ENCODE measurements around the gene CARD14. TPM values are rescaled to one million over a fixed set of nuclear protein-coding genes. Genes with fewer than 3 reads are reported as not detected.

Gene CARD14
- total and polyA plus RNA-seq, 5 donors from 2014 or later, result 0.12 to 0.48 TPM; not detected in 3

GRCh38 chr17:80142929-80143328, 26.9 kb upstream of the CARD14 start:
- no peak overlapping the region for H3K27ac ChIP-seq (ENCODE audit: insufficient read depth, low read length, poor library complexity, severe bottlenecking)
- H3K27me3 ChIP-seq (ENCODE audit: control insufficient read depth, insufficient read depth, low read length), result no peaks in the 10 kb centered on the region
- no peaks in the 10 kb centered on the region for H3K9me3 ChIP-seq (ENCODE audit: control insufficient read depth in 2 of 2, low read length in 2 of 2)
- no peaks in the 10 kb centered on the region for H3K9me3 Mint-ChIP-seq
- H3K27ac Mint-ChIP-seq, result no peak overlapping the region
- H3K36me3 Mint-ChIP-seq, result peaks cover 36% of the 10 kb centered on the region
- H3K4me3 ChIP-seq (ENCODE audit: low read depth, low read length), result no peak overlapping the region
- H3K4me1 Mint-ChIP-seq, result peaks cover 14 to 35% (median 25%) of the 10 kb centered on the region in 4 donors
- peaks cover 27% of the 10 kb centered on the region for H3K4me1 ChIP-seq (ENCODE audit: control insufficient read depth, insufficient read depth, low read length, poor library complexity, severe bottlenecking)
- DNase-seq (no peak), ATAC-seq (ENCODE audit: low read depth in 2 of 2) (no peak)
- H3K36me3 ChIP-seq (ENCODE audit: control insufficient read depth, insufficient read depth, low read length), result peaks cover 65% of the 10 kb centered on the region
- no peaks in the 10 kb centered on the region for H3K27me3 Mint-ChIP-seq
- H3K4me3 Mint-ChIP-seq, result no peak overlapping the region

GRCh38 chr17:80145076-80146075, 24.5 kb upstream of the CARD14 start:
- H3K27ac Mint-ChIP-seq, result peak overlapping the region; percentile 22 to 100 (median 87)
- DNase-seq (peak in 1 of 3 donors; percentile 62), ATAC-seq (ENCODE audit: low read depth in 2 of 2) (no peak)
- Histone ChIP-seq H3K27me3 (ENCODE audit: control insufficient read depth, insufficient read depth, low read length) (no peaks in the 10 kb centered on the region), H3K4me1 (ENCODE audit: control insufficient read depth, insufficient read depth, low read length, poor library complexity, severe bottlenecking) (peaks cover 33% of the 10 kb centered on the region), H3K4me3 (ENCODE audit: low read depth, low read length) (peak overlapping the region; percentile 87), H3K9me3 (ENCODE audit: control insufficient read depth in 2 of 2, low read length in 2 of 2) (no peaks in the 10 kb centered on the region), H3K36me3 (ENCODE audit: control insufficient read depth, insufficient read depth, low read length) (peaks cover 41% of the 10 kb centered on the region), H3K27ac (ENCODE audit: insufficient read depth, low read length, poor library complexity, severe bottlenecking) (no peak overlapping the region)
- peak overlapping the region; percentile 83 to 98 (median 89) for H3K4me3 Mint-ChIP-seq
- H3K36me3 Mint-ChIP-seq, result peaks cover 17% of the 10 kb centered on the region
- no peaks in the 10 kb centered on the region for H3K9me3 Mint-ChIP-seq
- H3K27me3 Mint-ChIP-seq, result no peaks in the 10 kb centered on the region
- peaks cover 14 to 50% (median 26%) of the 10 kb centered on the region in 4 donors for H3K4me1 Mint-ChIP-seq

- DNase-seq (peak in 2 of 3 donors; percentile 28 to 58), ATAC-seq (ENCODE audit: low read depth in 2 of 2) (peak in 1 of 2 donors; percentile 0)
- Mint-ChIP-seq H3K27ac (peak overlapping the region; percentile 99 to 100 (median 100)), H3K4me3 (peak overlapping the region; percentile 98 to 99 (median 98)), H3K27me3 (no peaks in the 10 kb centered on the region), H3K9me3 (no peaks in the 10 kb centered on the region), H3K36me3 (peaks cover 11% of the 10 kb centered on the region), H3K4me1 (peaks cover 14 to 53% (median 25%) of the 10 kb centered on the region in 4 donors)
- Histone ChIP-seq H3K4me1 (ENCODE audit: control insufficient read depth, insufficient read depth, low read length, poor library complexity, severe bottlenecking) (peaks cover 33% of the 10 kb centered on the region), H3K27ac (ENCODE audit: insufficient read depth, low read length, poor library complexity, severe bottlenecking) (peak overlapping the region; percentile 91), H3K4me3 (ENCODE audit: low read depth, low read length) (peak overlapping the region; percentile 87), H3K9me3 (ENCODE audit: control insufficient read depth in 2 of 2, low read length in 2 of 2) (no peaks in the 10 kb centered on the region), H3K36me3 (ENCODE audit: control insufficient read depth, insufficient read depth, low read length) (peaks cover 31% of the 10 kb centered on the region), H3K27me3 (ENCODE audit: control insufficient read depth, insufficient read depth, low read length) (no peaks in the 10 kb centered on the region)
These were observed 23.5 kb upstream of the CARD14 start for GRCh38 chr17:80146121-80147034.

- Mint-ChIP-seq H3K4me1 (peaks cover 13 to 57% (median 25%) of the 10 kb centered on the region in 4 donors), H3K9me3 (peaks cover 0 to 4% (median 0%) of the 10 kb centered on the region in 7 donors), H3K27me3 (no peaks in the 10 kb centered on the region), H3K27ac (peak within 1 kb of the TSS; percentile 99 to 100 (median 100)), H3K4me3 (peak within 1 kb of the TSS; percentile 98 to 99 (median 98)), H3K36me3 (peaks cover 5% of the 10 kb centered on the region)
- H3K36me3 ChIP-seq (ENCODE audit: control insufficient read depth, insufficient read depth, low read length), result peaks cover 22% of the 10 kb centered on the region
- no peaks in the 10 kb centered on the region for H3K27me3 ChIP-seq (ENCODE audit: control insufficient read depth, insufficient read depth, low read length)
- DNase-seq, result peak; percentile 97 to 99 (median 97)
- peaks cover 38% of the 10 kb centered on the region for H3K4me1 ChIP-seq (ENCODE audit: control insufficient read depth, insufficient read depth, low read length, poor library complexity, severe bottlenecking)
- no peaks in the 10 kb centered on the region for H3K9me3 ChIP-seq (ENCODE audit: control insufficient read depth in 2 of 2, low read length in 2 of 2)
- peak within 1 kb of the TSS; percentile 87 for H3K4me3 ChIP-seq (ENCODE audit: low read depth, low read length)
- ATAC-seq (ENCODE audit: low read depth in 2 of 2), result peak; percentile 95
- H3K27ac ChIP-seq (ENCODE audit: insufficient read depth, low read length, poor library complexity, severe bottlenecking), result peak within 1 kb of the TSS; percentile 91
These were observed 22.6 kb upstream of the CARD14 start, which contains the start of gene EIF4A3 for GRCh38 chr17:80147035-80147822. EIF4A3 (minus strand) TSS chr17:80147128; CDS start chr17:80146961, 167 bp downstream.

- peaks cover 0 to 9% (median 0%) of the 10 kb centered on the region in 7 donors for H3K9me3 Mint-ChIP-seq
- H3K4me3 Mint-ChIP-seq, result peak overlapping the region in 2 of 4 donors; percentile 59 to 87
- Histone ChIP-seq H3K4me3 (ENCODE audit: low read depth, low read length) (no peak overlapping the region), H3K9me3 (ENCODE audit: control insufficient read depth in 2 of 2, low read length in 2 of 2) (peaks cover 4 to 10% of the 10 kb centered on the region in 2 experiments), H3K4me1 (ENCODE audit: control insufficient read depth, insufficient read depth, low read length, poor library complexity, severe bottlenecking) (peaks cover 17% of the 10 kb centered on the region), H3K27me3 (ENCODE audit: control insufficient read depth, insufficient read depth, low read length) (no peaks in the 10 kb centered on the region), H3K27ac (ENCODE audit: insufficient read depth, low read length, poor library complexity, severe bottlenecking) (no peak overlapping the region), H3K36me3 (ENCODE audit: control insufficient read depth, insufficient read depth, low read length) (no peaks in the 10 kb centered on the region)
- H3K4me1 Mint-ChIP-seq, result peaks cover 0 to 39% (median 9%) of the 10 kb centered on the region in 4 donors
- no peak overlapping the region for H3K27ac Mint-ChIP-seq
- ATAC-seq (ENCODE audit: low read depth in 2 of 2), result no peak
- no peak for DNase-seq
- no peaks in the 10 kb centered on the region for H3K27me3 Mint-ChIP-seq
- peaks cover 3% of the 10 kb centered on the region for H3K36me3 Mint-ChIP-seq
These were observed 18.5 kb upstream of the CARD14 start for GRCh38 chr17:80151333-80151732.

- H3K27ac ChIP-seq (ENCODE audit: insufficient read depth, low read length, poor library complexity, severe bottlenecking), result no peak overlapping the region
- H3K9me3 ChIP-seq (ENCODE audit: control insufficient read depth in 2 of 2, low read length in 2 of 2), result peaks cover 5 to 10% of the 10 kb centered on the region in 2 experiments
- peaks cover 17% of the 10 kb centered on the region for H3K4me1 ChIP-seq (ENCODE audit: control insufficient read depth, insufficient read depth, low read length, poor library complexity, severe bottlenecking)
- no peak overlapping the region for H3K4me3 ChIP-seq (ENCODE audit: low read depth, low read length)
- Mint-ChIP-seq H3K27ac (peak overlapping the region in 1 of 3 donors; percentile 43), H3K36me3 (peaks cover under 1% of the 10 kb centered on the region), H3K4me3 (peak overlapping the region in 3 of 4 donors; percentile 9 to 87 (median 34)), H3K9me3 (peaks cover 0 to 9% (median 0%) of the 10 kb centered on the region in 7 donors), H3K4me1 (peaks cover 0 to 34% (median 7%) of the 10 kb centered on the region in 4 donors), H3K27me3 (no peaks in the 10 kb centered on the region)
- DNase-seq (peak in 1 of 3 donors; percentile 43), ATAC-seq (ENCODE audit: low read depth in 2 of 2) (no peak)
- no peaks in the 10 kb centered on the region for H3K36me3 ChIP-seq (ENCODE audit: control insufficient read depth, insufficient read depth, low read length)
- no peaks in the 10 kb centered on the region for H3K27me3 ChIP-seq (ENCODE audit: control insufficient read depth, insufficient read depth, low read length)
These were observed 17.6 kb upstream of the CARD14 start for GRCh38 chr17:80152081-80152702.

Data from CD4-positive, CD25-positive, alpha-beta regulatory T cell (primary cell).